ENCODE measurements around the gene KIF26A.

The KIF26A gene

GRCh38 chr14:104158827-104159798 is 20.7 kb downstream of the KIF26A start:
- no peak for DNase-seq

GRCh38 chr14:104159990-104160389 is 21.6 kb downstream of the KIF26A start:
- no peak for DNase-seq

- DNase-seq: no peak
Observed at GRCh38 chr14:104161602-104162367, 23.4 kb downstream of the KIF26A start.

DNA sequence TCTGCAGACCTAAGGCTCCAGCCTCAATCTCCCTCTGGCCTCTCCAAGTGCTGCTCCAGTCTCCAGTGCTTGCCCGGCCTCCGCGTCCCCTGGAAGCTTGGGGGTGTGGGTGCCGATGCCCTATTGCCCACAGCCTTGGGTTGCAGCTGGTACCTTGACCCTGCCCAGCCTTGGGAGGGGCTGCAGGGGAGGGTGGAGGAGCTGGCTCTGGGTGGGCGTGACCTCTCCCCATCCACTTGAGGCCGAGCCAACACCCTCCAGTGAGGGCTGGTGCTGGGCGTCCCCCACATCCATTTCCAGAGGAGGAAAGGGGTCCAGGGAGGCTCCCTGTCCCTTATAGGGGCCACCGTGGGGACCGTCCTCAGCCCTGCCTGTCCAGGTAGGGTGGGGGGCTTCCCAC is 24.1 kb downstream of the KIF26A start:
- no peak for DNase-seq

DNA sequence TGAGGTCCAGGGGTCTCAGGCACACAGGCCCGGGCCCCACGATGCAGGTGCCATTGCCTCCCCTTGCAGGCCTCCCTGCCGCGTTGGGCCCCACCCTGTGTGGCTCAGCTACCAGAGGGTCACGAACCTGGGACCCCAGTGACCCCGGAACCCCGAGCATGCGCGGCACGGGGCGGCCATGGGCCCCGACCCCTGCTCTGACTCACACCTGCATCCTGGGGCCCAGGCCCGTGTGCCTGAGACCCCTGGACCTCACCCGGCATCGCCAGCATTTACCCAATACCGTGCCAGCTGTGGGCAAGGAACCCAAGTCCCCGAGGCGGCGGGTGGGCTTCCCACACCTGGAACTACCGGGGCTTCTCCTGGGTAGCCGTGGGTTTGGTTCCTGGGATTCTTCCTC is 25.2 kb downstream of the KIF26A start:
- DNase-seq: no peak

- no peak for DNase-seq
Observed at GRCh38 chr14:104164041-104164440, 25.7 kb downstream of the KIF26A start.

DNA sequence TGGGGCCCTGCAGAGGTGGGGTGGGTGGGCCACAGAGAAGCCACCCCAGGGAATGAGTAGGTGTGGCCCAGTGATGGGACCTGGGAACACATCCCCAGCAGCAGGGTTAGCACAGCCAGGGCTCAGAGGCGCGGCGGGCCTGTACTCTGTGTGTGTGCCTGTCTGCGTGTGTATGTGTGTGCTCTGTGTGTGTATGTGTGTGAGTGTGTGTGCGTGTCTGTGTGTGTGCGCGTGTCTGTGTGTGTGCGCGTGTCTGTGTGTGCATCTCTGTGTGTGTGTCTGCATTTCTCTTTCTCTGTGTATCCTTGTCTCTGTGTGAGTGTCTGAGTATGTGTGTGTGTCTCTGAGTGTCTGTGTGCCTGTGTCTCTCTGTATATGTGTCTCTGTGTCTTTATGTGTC is 26.1 kb downstream of the KIF26A start:
- no peak for DNase-seq

DNA sequence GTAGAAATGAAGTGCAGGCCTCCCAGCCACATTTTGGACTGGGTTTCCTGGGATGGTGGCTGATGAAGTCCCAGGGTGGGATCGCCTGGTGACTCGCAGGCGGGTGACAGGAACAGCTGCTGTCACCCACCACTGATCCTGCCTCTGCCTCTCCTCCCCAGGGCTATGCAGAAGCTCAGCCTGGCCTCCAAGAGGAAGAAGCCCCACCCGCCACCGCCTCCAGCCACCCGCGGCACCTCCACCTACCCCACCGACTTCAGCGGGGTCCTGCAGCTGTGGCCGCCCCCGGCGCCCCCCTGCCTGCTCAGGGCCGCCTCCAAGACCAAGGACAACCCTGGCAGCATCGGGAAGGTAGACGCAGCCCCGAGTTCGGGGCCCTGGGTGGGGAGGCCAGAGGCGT is 28.3 kb downstream of the KIF26A start:
- no peak for DNase-seq

GRCh38 chr14:104168603-104169002 is 30.2 kb downstream of the KIF26A start:
- no peak for DNase-seq

- DNase-seq: no peak
Observed at GRCh38 chr14:104169005-104169698, 30.8 kb downstream of the KIF26A start.

DNA sequence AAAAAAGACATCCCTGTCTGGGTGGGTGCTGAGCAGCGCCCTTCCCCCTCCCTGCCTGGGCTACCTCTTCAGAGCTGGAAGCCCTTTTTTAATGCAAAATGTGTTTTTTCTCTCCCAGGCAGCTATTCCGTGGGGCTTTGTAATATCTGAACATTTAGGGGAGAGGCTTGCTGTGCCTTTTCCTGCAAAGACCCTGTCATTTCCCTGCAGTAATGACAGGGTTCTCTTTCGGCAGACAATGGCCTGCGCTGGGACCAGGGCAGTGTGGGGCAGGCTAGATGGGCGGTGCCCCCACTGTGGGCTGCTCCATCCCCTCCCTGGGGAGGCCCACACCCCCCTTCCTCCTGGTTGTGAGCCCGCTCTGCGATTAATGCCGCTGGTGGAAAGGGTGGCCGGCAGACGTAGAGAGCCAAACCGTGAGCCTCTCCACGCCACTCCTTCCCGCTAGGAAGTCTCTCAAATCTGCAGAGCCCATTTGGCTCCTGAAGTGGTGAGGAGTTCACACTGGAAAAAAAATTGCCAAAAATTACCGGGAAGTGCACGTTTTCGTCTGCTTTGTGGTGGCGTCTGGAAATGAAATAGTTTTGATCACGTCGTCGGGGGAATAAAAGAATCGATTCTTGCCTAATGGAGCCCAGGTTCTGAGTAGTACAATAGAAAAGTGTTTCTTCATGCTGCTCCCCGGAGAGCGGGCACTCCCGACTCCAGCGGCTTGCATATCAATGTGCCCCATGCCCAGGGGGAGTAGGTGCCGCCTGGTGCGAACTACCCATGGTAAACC is 31.5 kb downstream of the KIF26A start:
- no peak for DNase-seq

DNA sequence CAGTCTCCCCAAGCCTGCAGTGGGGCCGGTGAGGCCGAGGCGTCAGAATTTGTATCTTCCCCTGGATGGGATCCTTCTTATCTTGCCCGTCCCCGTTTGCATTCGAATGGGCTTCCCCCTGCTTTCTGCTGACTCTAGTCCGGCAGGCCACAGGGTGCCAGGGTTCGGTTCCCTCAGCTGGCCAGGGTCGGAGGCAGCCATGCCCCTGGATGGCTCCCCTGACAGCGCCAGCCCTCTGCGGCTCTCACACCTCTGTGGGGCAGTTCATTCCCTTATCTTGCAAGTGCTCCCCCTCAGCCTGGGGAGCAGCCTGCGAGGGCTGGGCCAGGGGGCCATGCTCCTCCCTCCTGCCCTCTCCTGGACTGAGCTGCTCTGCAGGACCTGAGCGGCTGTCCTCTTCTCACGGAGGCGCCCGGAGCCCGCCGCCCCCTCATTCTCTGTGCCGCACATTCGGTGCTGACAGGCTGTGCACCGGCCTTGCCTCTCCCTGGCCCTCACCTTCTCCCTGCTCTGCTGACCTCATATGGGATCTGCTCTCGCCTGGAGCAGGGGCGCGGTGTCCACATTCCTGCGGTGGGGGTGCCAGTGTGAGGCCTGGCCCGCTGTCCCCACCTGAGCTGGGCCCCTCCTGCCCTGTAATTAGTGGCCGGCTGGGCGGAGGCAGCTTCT is 32.8 kb downstream of the KIF26A start:
- DNase-seq: no peak

GRCh38 chr14:104171895-104172294 is 33.5 kb downstream of the KIF26A start:
- DNase-seq: no peak

- DNase-seq: no peak
Observed at GRCh38 chr14:104172349-104172748, 34.0 kb downstream of the KIF26A start.

DNA sequence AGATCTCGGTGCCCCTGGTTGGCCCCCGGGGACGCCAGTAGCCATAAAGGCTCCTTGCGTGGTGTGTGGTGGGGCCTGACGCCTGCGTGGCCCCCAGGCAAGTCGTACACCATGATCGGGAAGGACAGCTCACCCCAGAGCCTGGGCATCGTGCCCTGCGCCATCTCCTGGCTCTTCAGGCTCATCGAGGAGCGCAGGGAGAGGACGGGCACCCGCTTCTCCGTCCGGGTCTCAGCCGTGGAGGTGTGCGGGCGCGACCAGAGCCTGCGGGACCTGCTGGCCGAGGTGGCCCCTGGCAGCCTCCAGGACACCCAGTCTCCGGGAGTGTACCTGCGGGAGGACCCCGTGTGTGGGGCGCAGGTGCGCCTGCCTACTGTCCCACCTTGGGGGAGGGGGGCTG is 34.5 kb downstream of the KIF26A start:
- no peak for DNase-seq

DNA sequence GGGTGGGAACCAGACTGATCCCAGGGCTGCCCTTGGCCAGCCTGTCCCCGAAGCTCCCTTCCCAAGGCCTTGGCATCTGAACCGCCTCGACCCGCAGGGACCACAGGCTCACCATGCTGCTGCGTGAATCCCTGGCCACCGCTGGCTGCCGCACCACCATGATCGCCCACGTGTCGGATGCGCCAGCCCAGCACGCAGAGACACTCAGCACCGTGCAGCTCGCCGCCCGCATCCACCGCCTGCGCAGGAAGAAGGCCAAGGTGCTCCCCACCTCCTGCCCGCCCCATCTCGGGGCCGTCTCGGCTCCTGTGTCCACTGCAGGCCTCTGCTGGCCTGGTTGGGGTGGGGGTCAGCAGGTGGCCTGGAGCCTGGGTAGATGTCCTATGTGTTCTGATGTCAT is 35.7 kb downstream of the KIF26A start:
- no peak for DNase-seq

- no peak for DNase-seq
Observed at GRCh38 chr14:104175041-104175440, 36.7 kb downstream of the KIF26A start.

DNA sequence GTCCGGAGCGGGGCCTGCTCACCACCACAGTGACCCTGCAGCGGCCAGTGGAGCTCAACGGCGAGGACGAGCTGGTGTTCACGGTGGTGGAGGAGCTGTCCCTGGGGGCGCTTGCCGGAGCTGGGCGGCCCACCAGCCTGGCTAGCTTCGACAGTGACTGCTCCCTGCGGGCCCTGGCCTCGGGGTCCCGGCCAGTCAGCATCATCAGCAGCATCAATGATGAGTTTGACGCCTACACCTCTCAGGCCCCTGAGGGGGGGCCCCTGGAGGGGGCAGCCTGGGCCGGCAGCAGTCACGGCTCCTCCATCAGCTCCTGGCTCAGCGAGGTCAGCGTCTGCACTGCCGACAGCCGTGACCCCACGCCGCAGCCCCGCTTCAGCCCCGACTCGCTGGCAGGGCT is 37.4 kb downstream of the KIF26A start:
- DNase-seq: no peak

DNA sequence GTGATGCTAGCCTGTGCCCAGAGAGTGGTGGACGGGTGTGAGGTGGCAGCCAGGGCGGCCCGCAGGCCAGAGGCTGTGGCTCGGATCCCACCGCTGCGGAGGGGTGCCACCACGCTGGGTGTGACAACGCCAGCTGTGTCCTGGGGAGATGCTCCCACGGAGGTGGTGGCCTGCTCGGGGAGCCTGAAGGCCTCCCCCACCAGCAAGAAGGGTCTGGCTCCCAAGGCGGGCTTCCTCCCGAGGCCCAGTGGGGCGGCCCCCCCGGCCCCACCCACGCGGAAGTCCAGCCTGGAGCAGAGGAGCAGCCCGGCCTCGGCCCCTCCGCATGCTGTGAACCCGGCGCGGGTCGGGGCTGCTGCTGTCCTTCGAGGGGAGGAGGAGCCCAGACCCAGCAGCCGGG is 38.2 kb downstream of the KIF26A start:
- no peak for DNase-seq

GRCh38 chr14:104177411-104177810 is 39.0 kb downstream of the KIF26A start:
- DNase-seq: no peak

GRCh38 chr14:104178279-104178678 is 39.9 kb downstream of the KIF26A start:
- DNase-seq: no peak

GRCh38 chr14:104179126-104179525 is 40.7 kb downstream of the KIF26A start:
- no peak for DNase-seq
